Activated CD8-positive, alpha-beta T cell treated with anti-CD3 and anti-CD28 coated beads, Interleukin-2, amount 10 ng/mL, durations not matched to agents 7 days and 5 days (primary cell): ENCODE measurements around the gene DENND6B. TPM values are rescaled to one million over a fixed set of nuclear protein-coding genes. Genes with fewer than 3 reads are reported as not detected.
"Not testable (repeated sequence)": the region's sequence is repeated elsewhere in the genome, so short reads cannot be mapped to it uniquely, and the experiment has no call there.

Source experiments
- ATAC-seq: fragments of 150-1000 bp; cut with Tn5 transposase; one replicate; pipeline ENCODE4 v1.10.0; 2021; ENCODE audit warnings: moderate library complexity
- CTCF ChIA-PET: fragments of 350-600 bp; sonication (Branson Sonifier 250); formaldehyde crosslinking; loops from one replicate; lab custom pipeline; 2021; ENCODE audit warnings: antibody characterized with exemption; lab: Charles Lee
- POLR2A ChIA-PET: fragments of 350-600 bp; sonication (Branson Sonifier 250); formaldehyde crosslinking; loops from one replicate; lab custom pipeline; 2021; ENCODE audit warnings: antibody characterized with exemption; lab: Charles Lee
- DNase-seq: peaks from one replicate; pipeline ENCODE4 v3.0.0-alpha.2; 2020
- H3K27ac Mint-ChIP-seq: one replicate; pipeline ENCODE4 v1.8.0; 2021; ENCODE audit warnings: mild to moderate bottlenecking, mixed read lengths
- H3K27me3 Mint-ChIP-seq: one replicate; pipeline ENCODE4 v1.8.0; 2021; ENCODE audit warnings: low read depth, mixed read lengths
- H3K36me3 Mint-ChIP-seq: one replicate; pipeline ENCODE4 v1.8.0; 2021; ENCODE audit warnings: low read depth, mixed read lengths
- H3K4me1 Mint-ChIP-seq: one replicate; pipeline ENCODE4 v1.8.0; 2021; ENCODE audit warnings: low read depth, mixed read lengths
- H3K4me3 Mint-ChIP-seq: one replicate; pipeline ENCODE4 v1.8.0; 2021; ENCODE audit warnings: mild to moderate bottlenecking, mixed read lengths
- H3K9me3 Mint-ChIP-seq: one replicate; pipeline ENCODE4 v1.8.0; 2022; ENCODE audit warnings: mixed read lengths; ENCODE audit not compliant: insufficient read depth
- total RNA-seq, 2 experiments: library from RNA; stranded (reverse); gene quantifications; one replicate each; pipeline ENCODE4 v1.2.3, GENCODE V29; 2021

DENND6B gene
- total RNA-seq, 2 experiments from 2014 or later = 6.0 to 7.0 TPM

GRCh38 chr22:50273352-50273751 lies 53.5 kb downstream of the DENND6B start:
- peaks cover 15% of the 10 kb centered on the region for H3K36me3 Mint-ChIP-seq
- DNase-seq, H3K4me3 Mint-ChIP-seq, H3K27me3 Mint-ChIP-seq, H3K27ac Mint-ChIP-seq, H3K9me3 Mint-ChIP-seq, ATAC-seq: not testable (repeated sequence)
- POLR2A ChIA-PET = interaction anchor here (0.6 to 1.0 kb wide), 2 partner anchors 193 to 252 kb away, joined by 3 to 4 read pairs; partner anchors contain the start of gene SCO2
- H3K4me1 Mint-ChIP-seq = peaks cover 24% of the 10 kb centered on the region
- CTCF ChIA-PET = interaction anchor here (0.8 to 2.6 kb wide), 10 partner anchors 21 to 197 kb away, joined by 3 to 8 read pairs (median 6); partner anchors contain the start of gene HDAC10

- H3K27me3 Mint-ChIP-seq = peaks cover 8% of the 10 kb centered on the region
- H3K27ac Mint-ChIP-seq = no peak overlapping the region
- no peak overlapping the region for H3K4me3 Mint-ChIP-seq
- H3K4me1 Mint-ChIP-seq = peaks cover 28% of the 10 kb centered on the region
- DNase-seq (no peak), ATAC-seq (no peak)
- ChIA-PET CTCF (interaction anchor here (1.2 to 2.6 kb wide), 9 partner anchors 19 to 198 kb away, joined by 3 to 12 read pairs (median 6); partner anchors contain the start of gene HDAC10), POLR2A (interaction anchor here (0.6 to 1.2 kb wide), 2 partner anchors 28 to 69 kb away, joined by 3 to 4 read pairs; no protein-coding TSS in a partner anchor)
- no peaks in the 10 kb centered on the region for H3K9me3 Mint-ChIP-seq
- H3K36me3 Mint-ChIP-seq = peaks cover 11% of the 10 kb centered on the region
These were observed 54.6 kb downstream of the DENND6B start for GRCh38 chr22:50272044-50272802.

- no peak overlapping the region for H3K4me3 Mint-ChIP-seq
- no peaks in the 10 kb centered on the region for H3K9me3 Mint-ChIP-seq
- ChIA-PET CTCF (interaction anchor here (1.2 to 2.6 kb wide), 5 partner anchors 19 to 70 kb away, joined by 3 to 12 read pairs (median 6); partner anchors contain the start of gene HDAC10), POLR2A (interaction anchor here (1.2 kb wide), 1 partner anchor 27 kb away, joined by 4 read pairs; no protein-coding TSS in a partner anchor)
- no peak overlapping the region for H3K27ac Mint-ChIP-seq
- peaks cover 10% of the 10 kb centered on the region for H3K36me3 Mint-ChIP-seq
- H3K27me3 Mint-ChIP-seq = peaks cover 8% of the 10 kb centered on the region
- ATAC-seq = peak; percentile 28
- peak; percentile 73 for DNase-seq
- H3K4me1 Mint-ChIP-seq = peaks cover 28% of the 10 kb centered on the region
These were observed 55.3 kb downstream of the DENND6B start for GRCh38 chr22:50271519-50271970.

- ATAC-seq (peak; percentile 69), DNase-seq (peak; percentile 85)
- peaks cover 28% of the 10 kb centered on the region for H3K4me1 Mint-ChIP-seq
- CTCF ChIA-PET = interaction anchor here (2.3 to 2.6 kb wide), 2 partner anchors 18 to 71 kb away, joined by 7 to 12 read pairs; no protein-coding TSS in a partner anchor
- H3K4me3 Mint-ChIP-seq = peak overlapping the region; percentile 64
- no peak overlapping the region for H3K27ac Mint-ChIP-seq
- peaks cover 8% of the 10 kb centered on the region for H3K27me3 Mint-ChIP-seq
- peaks cover 7% of the 10 kb centered on the region for H3K36me3 Mint-ChIP-seq
- H3K9me3 Mint-ChIP-seq = no peaks in the 10 kb centered on the region
- POLR2A ChIA-PET = no interaction called here
These were observed 56.0 kb downstream of the DENND6B start for GRCh38 chr22:50270666-50271394.

- H3K36me3 Mint-ChIP-seq = peaks cover 3% of the 10 kb centered on the region
- ATAC-seq = peak; percentile 57
- peaks cover 23% of the 10 kb centered on the region for H3K4me1 Mint-ChIP-seq
- peak within 1 kb of the TSS; percentile 69 for H3K4me3 Mint-ChIP-seq
- DNase-seq = peak; percentile 78
- ChIA-PET CTCF (no interaction called here), POLR2A (no interaction called here)
- no peaks in the 10 kb centered on the region for H3K9me3 Mint-ChIP-seq
- H3K27ac Mint-ChIP-seq = peak within 1 kb of the TSS; percentile 39
- H3K27me3 Mint-ChIP-seq = peaks cover 8% of the 10 kb centered on the region
These were observed 56.7 kb downstream of the DENND6B start, which contains the start of gene MAPK11 for GRCh38 chr22:50269970-50270665. Gene MAPK11 (minus strand): TSS chr22:50270380. CDS start chr22:50270292, 88 bp downstream.

- ChIA-PET CTCF (interaction anchor here (0.8 to 1.6 kb wide), 2 partner anchors 18 to 59 kb away, joined by 3 to 4 read pairs; partner anchors contain the start of gene HDAC10), POLR2A (no interaction called here)
- ATAC-seq = no peak
- Mint-ChIP-seq H3K4me3 (peak overlapping the region; percentile 69), H3K27ac (peak overlapping the region; percentile 39), H3K27me3 (peaks cover 8% of the 10 kb centered on the region), H3K4me1 (peaks cover 23% of the 10 kb centered on the region), H3K36me3 (no peaks in the 10 kb centered on the region), H3K9me3 (no peaks in the 10 kb centered on the region)
- no peak for DNase-seq
These were observed 57.2 kb downstream of the DENND6B start for GRCh38 chr22:50269573-50269969.

- no peak overlapping the region for H3K27ac Mint-ChIP-seq
- H3K36me3 Mint-ChIP-seq = no peaks in the 10 kb centered on the region
- ATAC-seq (no peak), DNase-seq (no peak)
- peaks cover 23% of the 10 kb centered on the region for H3K4me1 Mint-ChIP-seq
- ChIA-PET POLR2A (no interaction called here), CTCF (interaction anchor here (0.8 to 1.6 kb wide), 3 partner anchors 17 to 59 kb away, joined by 3 to 4 read pairs (median 3); partner anchors contain the start of genes DENND6B and HDAC10)
- no peaks in the 10 kb centered on the region for H3K9me3 Mint-ChIP-seq
- H3K4me3 Mint-ChIP-seq = peak overlapping the region; percentile 8
- H3K27me3 Mint-ChIP-seq = peaks cover 8% of the 10 kb centered on the region
These were observed 58.1 kb downstream of the DENND6B start for GRCh38 chr22:50268655-50269113.

GRCh38 chr22:50267591-50268390 lies 59.0 kb downstream of the DENND6B start:
- Mint-ChIP-seq H3K4me1 (peaks cover 23% of the 10 kb centered on the region), H3K27ac (no peak overlapping the region), H3K27me3 (peaks cover 5% of the 10 kb centered on the region), H3K4me3 (no peak overlapping the region), H3K9me3 (no peaks in the 10 kb centered on the region), H3K36me3 (no peaks in the 10 kb centered on the region)
- DNase-seq = peak; percentile 57
- ChIA-PET POLR2A (interaction anchor here (0.9 kb wide), 1 partner anchor 16 kb away, joined by 7 read pairs; the partner anchor contains the start of gene HDAC10), CTCF (interaction anchor here (0.7 to 1.6 kb wide), 4 partner anchors 15 to 92 kb away, joined by 3 to 9 read pairs (median 4); partner anchors contain the start of gene HDAC10)
- no peak for ATAC-seq

- POLR2A ChIA-PET = interaction anchor here (0.9 kb wide), 1 partner anchor 16 kb away, joined by 7 read pairs; the partner anchor contains the start of gene HDAC10
These were observed 59.8 kb downstream of the DENND6B start for GRCh38 chr22:50266994-50267393.

More at GRCh38 chr22:50266994-50267393, 59.8 kb downstream of the DENND6B start:
- Mint-ChIP-seq H3K4me1 (peaks cover 26% of the 10 kb centered on the region), H3K27ac (no peak overlapping the region), H3K36me3 (no peaks in the 10 kb centered on the region), H3K4me3 (no peak overlapping the region), H3K9me3 (no peaks in the 10 kb centered on the region), H3K27me3 (peaks cover 6% of the 10 kb centered on the region)
- CTCF ChIA-PET = interaction anchor here (1.3 to 1.6 kb wide), 2 partner anchors 14 to 16 kb away, joined by 4 to 9 read pairs; partner anchors contain the start of gene HDAC10
- no peak for ATAC-seq
- DNase-seq = no peak
